Progenitor cell of endocrine pancreas (in vitro differentiated cells): Measurements from ENCODE around the gene GSK3B. TPM values are rescaled to one million over a fixed set of nuclear protein-coding genes. Genes with fewer than 3 reads are reported as not detected.

Experiments used
- DNase-seq: peaks from one replicate; pipeline ENCODE4 v3.0.0; 2021; ENCODE audit warnings: low spot score; ENCODE audit not compliant: unreplicated experiment
- H3K27ac Mint-ChIP-seq: 2 replicates; pipeline ENCODE4 v1.8.0; 2021; ENCODE audit warnings: mild to moderate bottlenecking, moderate library complexity, mixed read lengths
- H3K27me3 Mint-ChIP-seq: 2 replicates; pipeline ENCODE4 v1.8.0; 2021; ENCODE audit warnings: mixed read lengths
- H3K36me3 Mint-ChIP-seq: 2 replicates; pipeline ENCODE4 v1.8.0; 2022; ENCODE audit warnings: mixed read lengths; ENCODE audit not compliant: insufficient read depth
- H3K4me1 Mint-ChIP-seq: 2 replicates; pipeline ENCODE4 v1.8.0; 2021; ENCODE audit warnings: low read depth, mixed read lengths
- H3K4me3 Mint-ChIP-seq: 2 replicates; pipeline ENCODE4 v1.8.0; 2021; ENCODE audit warnings: low read depth, mild to moderate bottlenecking, moderate library complexity, mixed read lengths
- H3K9me3 Mint-ChIP-seq: 2 replicates; pipeline ENCODE4 v1.8.0; 2021; ENCODE audit warnings: low read depth, mixed read lengths
- total RNA-seq: library from RNA; stranded (reverse); gene quantifications from 2 replicates; pipeline ENCODE4 v1.2.1, GENCODE V29; 2021
- TF ChIP-seq, protein P1 (sequence below): fragments of 200-600 bp; sonication (generic); IDR thresholded peaks from one replicate; pipeline ENCODE4 v1.5.0; 2021; ENCODE audit warnings: antibody characterized with exemption, mild to moderate bottlenecking; ENCODE audit not compliant: unreplicated experiment

Gene GSK3B
- total RNA-seq, 1 donor from 2014 or later = 80.0 TPM

- Mint-ChIP-seq H3K9me3 (peaks cover 3% of the 10 kb centered on the region), H3K4me3 (no peak overlapping the region), H3K27me3 (no peaks in the 10 kb centered on the region), H3K36me3 (peaks cover 12% of the 10 kb centered on the region), H3K4me1 (peaks cover 24% of the 10 kb centered on the region), H3K27ac (no peak overlapping the region)
- no peak for DNase-seq
- TF ChIP-seq, protein P1, sequence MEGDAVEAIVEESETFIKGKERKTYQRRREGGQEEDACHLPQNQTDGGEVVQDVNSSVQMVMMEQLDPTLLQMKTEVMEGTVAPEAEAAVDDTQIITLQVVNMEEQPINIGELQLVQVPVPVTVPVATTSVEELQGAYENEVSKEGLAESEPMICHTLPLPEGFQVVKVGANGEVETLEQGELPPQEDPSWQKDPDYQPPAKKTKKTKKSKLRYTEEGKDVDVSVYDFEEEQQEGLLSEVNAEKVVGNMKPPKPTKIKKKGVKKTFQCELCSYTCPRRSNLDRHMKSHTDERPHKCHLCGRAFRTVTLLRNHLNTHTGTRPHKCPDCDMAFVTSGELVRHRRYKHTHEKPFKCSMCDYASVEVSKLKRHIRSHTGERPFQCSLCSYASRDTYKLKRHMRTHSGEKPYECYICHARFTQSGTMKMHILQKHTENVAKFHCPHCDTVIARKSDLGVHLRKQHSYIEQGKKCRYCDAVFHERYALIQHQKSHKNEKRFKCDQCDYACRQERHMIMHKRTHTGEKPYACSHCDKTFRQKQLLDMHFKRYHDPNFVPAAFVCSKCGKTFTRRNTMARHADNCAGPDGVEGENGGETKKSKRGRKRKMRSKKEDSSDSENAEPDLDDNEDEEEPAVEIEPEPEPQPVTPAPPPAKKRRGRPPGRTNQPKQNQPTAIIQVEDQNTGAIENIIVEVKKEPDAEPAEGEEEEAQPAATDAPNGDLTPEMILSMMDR = no peak
Measured at GRCh38 chr3:119944091-119944490, 150.2 kb downstream of the GSK3B start.

DNA sequence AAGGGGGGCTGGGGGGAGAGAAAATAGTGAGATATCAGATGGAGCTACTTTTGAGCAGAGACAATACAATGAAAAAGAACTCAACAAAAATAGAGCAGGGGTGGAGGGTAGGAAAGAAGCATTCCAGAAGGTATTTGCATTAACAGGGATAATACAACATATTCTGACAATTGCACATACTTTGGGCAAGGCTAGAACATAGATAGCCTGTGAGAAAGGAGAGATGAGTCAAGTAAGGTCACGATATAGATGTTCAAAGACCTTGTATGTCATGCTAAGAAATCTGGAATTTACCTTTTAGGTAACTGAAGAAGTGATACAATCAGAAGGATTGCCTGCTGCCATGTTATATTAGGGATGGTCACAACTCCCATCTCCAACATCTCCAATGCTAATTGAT, 155.2 kb downstream of the GSK3B start:
- TF ChIP-seq, protein P1 = no peak
- Mint-ChIP-seq H3K9me3 (no peaks in the 10 kb centered on the region), H3K27me3 (no peaks in the 10 kb centered on the region), H3K36me3 (peaks cover 9% of the 10 kb centered on the region), H3K27ac (no peak overlapping the region), H3K4me1 (peaks cover 9% of the 10 kb centered on the region), H3K4me3 (no peak overlapping the region)
- no peak for DNase-seq

GRCh38 chr3:119937229-119937628, 157.0 kb downstream of the GSK3B start:
- peaks cover 5% of the 10 kb centered on the region for H3K36me3 Mint-ChIP-seq
- H3K27me3 Mint-ChIP-seq = no peaks in the 10 kb centered on the region
- no peak overlapping the region for H3K27ac Mint-ChIP-seq
- H3K4me1 Mint-ChIP-seq = peaks cover 3% of the 10 kb centered on the region
- H3K9me3 Mint-ChIP-seq = no peaks in the 10 kb centered on the region
- no peak overlapping the region for H3K4me3 Mint-ChIP-seq
- TF ChIP-seq, protein P1 = no peak
- no peak for DNase-seq

GRCh38 chr3:119934249-119934648, 160.0 kb downstream of the GSK3B start:
- no peaks in the 10 kb centered on the region for H3K27me3 Mint-ChIP-seq
- H3K36me3 Mint-ChIP-seq = peaks cover 5% of the 10 kb centered on the region
- H3K9me3 Mint-ChIP-seq = no peaks in the 10 kb centered on the region
- DNase-seq = no peak
- no peak overlapping the region for H3K27ac Mint-ChIP-seq
- H3K4me3 Mint-ChIP-seq = no peak overlapping the region
- TF ChIP-seq, protein P1 = no peak
- peaks cover 1% of the 10 kb centered on the region for H3K4me1 Mint-ChIP-seq

- Mint-ChIP-seq H3K4me1 (peaks cover 1% of the 10 kb centered on the region), H3K27ac (no peak overlapping the region), H3K36me3 (peaks cover 5% of the 10 kb centered on the region), H3K27me3 (no peaks in the 10 kb centered on the region), H3K4me3 (no peak overlapping the region), H3K9me3 (no peaks in the 10 kb centered on the region)
- no peak for DNase-seq
- TF ChIP-seq, protein P1 = no peak
Measured at GRCh38 chr3:119933207-119933606, 161.0 kb downstream of the GSK3B start.
